NCI-H2227 (cell line): ENCODE data around the gene ITPR1.
A peak's percentile ranks its signal among the peaks of the same experiment; 100 is the strongest.
"Not testable (repeated sequence)": the region's sequence is repeated elsewhere in the genome, so short reads cannot be mapped to it uniquely, and the experiment has no call there.

Experiments used
- DNase-seq: peaks from one replicate; lab custom pipeline; 2025; ENCODE audit not compliant: unreplicated experiment; lab: John Stamatoyannopoulos, UW

The ITPR1 gene

GRCh38 chr3:4588466-4588865 lies 95.3 kb downstream of the ITPR1 start:
- DNase-seq = no peak

GRCh38 chr3:4589475-4590097 lies 96.4 kb downstream of the ITPR1 start:
- no peak for DNase-seq

- DNase-seq = not testable (repeated sequence)
Measured at GRCh38 chr3:4590849-4591248, 97.7 kb downstream of the ITPR1 start.

GRCh38 chr3:4591669-4592068 lies 98.5 kb downstream of the ITPR1 start:
- DNase-seq = no peak

- DNase-seq = no peak
Measured at GRCh38 chr3:4593014-4593413, 99.9 kb downstream of the ITPR1 start.

GRCh38 chr3:4595710-4596113 lies 102.6 kb downstream of the ITPR1 start:
- DNase-seq = no peak

GRCh38 chr3:4596612-4597011 lies 103.5 kb downstream of the ITPR1 start:
- DNase-seq = no peak

- no peak for DNase-seq
Measured at GRCh38 chr3:4597208-4597985, 104.2 kb downstream of the ITPR1 start.

- DNase-seq = not testable (repeated sequence)
Measured at GRCh38 chr3:4598232-4598631, 105.1 kb downstream of the ITPR1 start.

- no peak for DNase-seq
Measured at GRCh38 chr3:4599612-4600011, 106.5 kb downstream of the ITPR1 start.

GRCh38 chr3:4600493-4600892 lies 107.3 kb downstream of the ITPR1 start:
- DNase-seq = no peak

GRCh38 chr3:4601892-4602291 lies 108.7 kb downstream of the ITPR1 start:
- DNase-seq = no peak

GRCh38 chr3:4604693-4605092 lies 111.5 kb downstream of the ITPR1 start:
- DNase-seq = no peak

- no peak for DNase-seq
Measured at GRCh38 chr3:4606911-4607310, 113.8 kb downstream of the ITPR1 start.

GRCh38 chr3:4613366-4613765 lies 120.2 kb downstream of the ITPR1 start:
- DNase-seq = no peak

- no peak for DNase-seq
Measured at GRCh38 chr3:4614070-4614469, 120.9 kb downstream of the ITPR1 start.

- no peak for DNase-seq
Measured at GRCh38 chr3:4614927-4615326, 121.8 kb downstream of the ITPR1 start.

- DNase-seq = peak; percentile 74
Measured at GRCh38 chr3:4615750-4616149, 122.6 kb downstream of the ITPR1 start.

GRCh38 chr3:4623421-4623999 lies 130.4 kb downstream of the ITPR1 start:
- no peak for DNase-seq

- DNase-seq = no peak
Measured at GRCh38 chr3:4627651-4628375, 134.7 kb downstream of the ITPR1 start.

- no peak for DNase-seq
Measured at GRCh38 chr3:4629095-4630007, 136.2 kb downstream of the ITPR1 start.
